ENCODE data around the gene KCNH8. TPM values are rescaled to one million over a fixed set of nuclear protein-coding genes. Genes with fewer than 3 reads are reported as not detected.

KCNH8 gene
- total RNA-seq, 1 experiment from 2014 or later = not detected

DNA sequence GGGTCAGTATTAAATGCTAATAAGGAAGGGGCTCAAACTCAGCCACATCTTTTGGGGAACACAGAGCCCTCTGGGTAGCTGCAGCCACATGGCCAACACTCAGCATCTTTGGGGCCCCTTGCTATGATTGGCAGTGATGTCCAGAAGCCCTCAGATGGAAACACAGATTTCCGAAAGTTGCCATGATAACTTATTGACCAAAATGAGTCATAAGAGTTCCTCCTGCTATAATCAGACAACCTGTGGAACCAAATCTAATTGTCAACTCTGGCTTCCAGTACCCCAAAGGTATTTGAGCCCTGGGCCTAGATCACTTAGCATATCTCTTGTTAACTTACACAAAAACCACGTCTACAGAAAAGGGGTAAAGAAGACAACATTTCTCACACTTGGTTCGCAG, 392.2 kb downstream of the KCNH8 start:
- intact Hi-C loops (cut with micrococcal nuclease; ENCODE audit: unreplicated experiment) (no loop called here), in situ Hi-C loops (cut with HindIII; ENCODE audit: low pct_unique_long_range_greater_than_20kb, low sequenced_read_pairs) (no loop called here)
- CTCF ChIA-PET = interaction anchor here (0.7 kb wide), 1 partner anchor 739 kb away, joined by 3 read pairs; no protein-coding TSS in a partner anchor

DNA sequence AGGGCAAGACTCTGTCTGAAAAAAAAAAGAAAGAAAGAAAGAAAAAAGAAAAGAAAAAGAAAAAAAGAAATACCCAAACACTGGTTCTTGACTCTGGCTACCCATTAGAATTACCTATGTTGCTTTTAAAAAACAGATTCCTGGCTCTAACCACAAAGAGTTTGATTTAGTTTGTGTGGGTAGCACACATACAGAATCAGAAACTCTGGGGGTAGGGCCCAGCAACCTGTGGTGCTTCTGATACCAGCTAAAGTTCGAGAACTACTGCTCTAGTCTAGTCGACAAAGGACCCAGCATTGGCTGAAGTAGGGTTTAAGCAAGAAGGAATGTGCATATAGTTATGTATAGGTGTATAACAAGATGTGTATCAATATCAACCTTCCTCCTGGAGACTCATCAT, 393.0 kb downstream of the KCNH8 start:
- Histone ChIP-seq H3K4me3 (ENCODE audit: low read depth in 2 of 2, low read length in 2 of 2) (no peak overlapping the region), H3K27me3 (ENCODE audit: control insufficient read depth, insufficient read depth, low read length) (no peaks in the 10 kb centered on the region), H3K4me1 (ENCODE audit: control insufficient read depth, insufficient read depth, low read length) (no peaks in the 10 kb centered on the region), H3K9me3 (ENCODE audit: control insufficient read depth, insufficient read depth, low read depth, low read length) (no peaks in the 10 kb centered on the region), H3K27ac (ENCODE audit: low read length) (no peak overlapping the region), H3K36me3 (ENCODE audit: control insufficient read depth, insufficient read depth, low read length) (no peaks in the 10 kb centered on the region)
- intact Hi-C loops (cut with micrococcal nuclease; ENCODE audit: unreplicated experiment) = no loop called here
- BruUV-seq (replicated peaks) = no TSS peak
- ChIA-PET CTCF (interaction anchor here (0.7 kb wide), 1 partner anchor 740 kb away, joined by 3 read pairs; no protein-coding TSS in a partner anchor), POLR2A (no interaction called here)
- DNase-seq (ENCODE audit: low read depth, low spot score) (no peak), ATAC-seq (no peak)
- no peak for TF ChIP-seq POLR2AphosphoS5 (IDR thresholded peaks at IDR 0.05; ENCODE audit: low read depth, low read length)
- TF ChIP-seq SIN3A (IDR thresholded peaks at IDR 0.05; ENCODE audit: borderline replicate concordance, insufficient read depth, low read depth, low read length) = no peak
- no peak for TF ChIP-seq CTCF (IDR thresholded peaks at IDR 0.05)
- no peak for TF ChIP-seq REST (IDR thresholded peaks at IDR 0.05; ENCODE audit: insufficient read depth in 1 of 2, low read depth in 2 of 2, low read length in 1 of 2)
- no peak for TF ChIP-seq TCF7L2 (IDR thresholded peaks at IDR 0.05; ENCODE audit: low read depth, low read length)
- in situ Hi-C loops (cut with HindIII; ENCODE audit: low pct_unique_long_range_greater_than_20kb, low sequenced_read_pairs) = no loop called here

More for the DNA sequence above, 392.2 kb downstream of the KCNH8 start:
- no TSS peak for BruUV-seq (replicated peaks)
- POLR2A ChIA-PET = no interaction called here
- TF ChIP-seq POLR2AphosphoS5 (IDR thresholded peaks at IDR 0.05; ENCODE audit: low read depth, low read length) (no peak), SIN3A (IDR thresholded peaks at IDR 0.05; ENCODE audit: borderline replicate concordance, insufficient read depth, low read depth, low read length) (no peak), TCF7L2 (IDR thresholded peaks at IDR 0.05; ENCODE audit: low read depth, low read length) (no peak), REST (IDR thresholded peaks at IDR 0.05; ENCODE audit: insufficient read depth in 1 of 2, low read depth in 2 of 2, low read length in 1 of 2) (no peak)
- Histone ChIP-seq H3K27ac (ENCODE audit: low read length) (no peak overlapping the region), H3K4me3 (ENCODE audit: low read depth in 2 of 2, low read length in 2 of 2) (no peak overlapping the region), H3K27me3 (ENCODE audit: control insufficient read depth, insufficient read depth, low read length) (no peaks in the 10 kb centered on the region), H3K4me1 (ENCODE audit: control insufficient read depth, insufficient read depth, low read length) (no peaks in the 10 kb centered on the region), H3K36me3 (ENCODE audit: control insufficient read depth, insufficient read depth, low read length) (no peaks in the 10 kb centered on the region), H3K9me3 (ENCODE audit: control insufficient read depth, insufficient read depth, low read depth, low read length) (no peaks in the 10 kb centered on the region)
- DNase-seq (ENCODE audit: low read depth, low spot score) (no peak), ATAC-seq (no peak)

Data from Panc1 (cell line).